ENCODE data around the gene VARS2.
"Not testable (repeated sequence)": the region's sequence is repeated elsewhere in the genome, so short reads cannot be mapped to it uniquely, and the experiment has no call there.

Gene VARS2

DNA sequence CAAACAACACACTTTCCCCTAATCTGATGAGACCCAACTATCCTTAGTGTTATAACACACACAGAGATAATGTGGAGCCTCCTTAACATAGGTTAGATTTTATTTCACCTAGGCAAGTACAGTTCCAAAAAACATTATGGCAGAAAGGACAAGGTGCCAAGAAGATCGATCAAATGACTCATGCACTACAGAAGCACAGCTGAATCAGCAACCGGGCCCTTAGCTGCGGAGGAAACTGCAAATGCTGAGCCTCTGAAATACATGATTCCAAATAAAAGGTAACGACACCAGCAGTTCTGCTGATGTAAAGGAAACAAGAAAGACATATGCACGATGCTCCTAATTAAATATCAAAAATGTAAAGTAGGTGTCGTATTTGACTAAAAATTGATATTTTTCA, 49.6 kb downstream of the VARS2 start:
- DNase-seq (ENCODE audit: low read depth) = no peak

- DNase-seq (ENCODE audit: low read depth) = no peak
These were observed 50.0 kb downstream of the VARS2 start for GRCh38 chr6:30964075-30964474.

DNA sequence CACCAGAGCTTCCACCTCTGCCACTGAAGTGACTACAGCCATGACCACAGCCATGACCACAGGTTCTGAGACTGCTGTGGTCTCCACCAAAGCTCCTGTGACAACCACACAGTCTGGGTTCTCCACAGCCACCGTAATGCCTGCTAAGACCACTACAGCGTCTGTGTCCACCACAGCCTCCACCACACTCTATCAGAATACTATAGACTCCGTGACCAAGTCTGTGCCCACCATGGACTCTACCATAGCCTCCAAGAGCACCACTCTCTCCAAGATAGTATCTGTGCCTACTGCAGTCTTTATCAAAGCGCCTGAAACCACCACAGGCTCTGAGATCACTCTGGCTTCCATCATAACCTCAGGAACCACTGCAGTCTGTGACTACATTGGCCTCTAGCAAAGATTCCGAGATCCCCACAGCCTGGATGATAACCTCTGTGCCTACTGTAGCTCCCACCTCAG, 51.1 kb downstream of the VARS2 start:
- no peak for DNase-seq (ENCODE audit: low read depth)

GRCh38 chr6:30966154-30966553, 52.1 kb downstream of the VARS2 start:
- no peak for DNase-seq (ENCODE audit: low read depth)

GRCh38 chr6:30969171-30969570, 55.1 kb downstream of the VARS2 start:
- DNase-seq (ENCODE audit: low read depth) = not testable (repeated sequence)

DNA sequence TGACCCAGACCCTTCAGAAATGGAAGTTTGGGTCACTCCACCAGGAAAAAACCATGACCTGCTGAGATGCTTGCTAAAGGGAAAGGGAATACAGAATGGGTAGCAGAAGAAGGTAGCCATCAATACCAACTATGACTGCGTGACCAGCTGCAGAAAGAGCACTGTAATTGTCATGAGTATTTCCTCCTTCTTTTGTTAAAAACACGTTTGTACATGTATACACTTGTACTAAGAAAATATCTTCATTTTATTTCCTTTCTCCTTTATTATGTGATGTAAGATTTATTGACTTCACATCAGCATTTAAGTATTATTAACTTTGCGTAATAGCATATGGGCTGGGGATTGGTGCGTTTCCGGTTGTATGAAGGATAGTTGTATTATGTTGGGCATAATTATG, 56.9 kb downstream of the VARS2 start:
- no peak for DNase-seq (ENCODE audit: low read depth)

DNA sequence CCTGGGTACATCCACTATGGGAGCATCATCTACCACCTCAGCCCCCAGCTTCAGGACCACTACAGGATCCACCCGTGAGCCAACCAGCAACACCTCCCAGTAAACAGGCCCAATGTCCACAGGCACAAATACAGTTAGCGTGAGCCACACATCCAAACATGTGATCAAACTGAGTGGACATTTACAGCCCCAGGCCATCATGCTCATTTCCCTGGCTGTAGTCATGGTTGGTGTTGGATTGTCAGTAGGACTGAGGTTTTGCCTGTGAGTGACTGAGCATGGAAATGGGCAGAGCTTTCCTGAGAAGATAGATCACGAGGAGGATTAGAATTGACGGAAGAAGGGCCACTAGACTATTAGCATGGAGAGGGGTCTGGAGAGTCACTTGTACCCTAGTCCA, 58.8 kb downstream of the VARS2 start:
- no peak for DNase-seq (ENCODE audit: low read depth)

GRCh38 chr6:30974490-30975252, 60.6 kb downstream of the VARS2 start:
- DNase-seq (ENCODE audit: low read depth) = no peak

All from HS-5 (cell line).